ENCODE data around the gene SCAMP5. TPM values are rescaled to one million over a fixed set of nuclear protein-coding genes. Genes with fewer than 3 reads are reported as not detected.
A peak's percentile ranks its signal among the peaks of the same experiment; 100 is the strongest.

SCAMP5 gene
- total RNA-seq, 4 donors from 2014 or later, result 0.47 TPM; not detected in 3

GRCh38 chr15:75031848-75032247 lies 36.5 kb downstream of the SCAMP5 start:
- H3K36me3 ChIP-seq, result no peaks in the 10 kb centered on the region
- intact Hi-C loops (cut with DNase I; ENCODE audit: low total_unique reads), result loop anchor here (1.0 kb wide), 1 partner anchor 11 kb away; no protein-coding TSS in a partner anchor
- no peaks in the 10 kb centered on the region for H3K9me3 ChIP-seq
- H3K4me1 ChIP-seq, result peaks cover 16 to 28% of the 10 kb centered on the region in 2 donors
- DNase-seq (no peak), ATAC-seq (no peak)
- no peak for TF ChIP-seq POLR2A (IDR thresholded peaks at IDR 0.05)
- TF ChIP-seq CTCF (IDR thresholded peaks at IDR 0.05 in 4 of 5, conservative IDR thresholded peaks at IDR 0.05 in 1 of 5), result no peak
- H3K27ac ChIP-seq, result peak overlapping the region in 1 of 4 donors; percentile 41
- in situ Hi-C loops (cut with MboI; ENCODE audit: low sequenced_read_pairs in 4 of 4), result no loop called here
- H3K27me3 ChIP-seq, result no peaks in the 10 kb centered on the region
- no peak overlapping the region for H3K4me3 ChIP-seq

- Histone ChIP-seq H3K4me1 (peaks cover 16 to 28% of the 10 kb centered on the region in 2 donors), H3K4me3 (no peak overlapping the region), H3K27ac (peak overlapping the region in 1 of 4 donors; percentile 41), H3K36me3 (no peaks in the 10 kb centered on the region), H3K27me3 (no peaks in the 10 kb centered on the region), H3K9me3 (no peaks in the 10 kb centered on the region)
- in situ Hi-C loops (cut with MboI; ENCODE audit: low sequenced_read_pairs in 4 of 4), result no loop called here
- no peak for ATAC-seq
- intact Hi-C loops (cut with DNase I; ENCODE audit: low total_unique reads), result no loop called here
- DNase-seq, result no peak
- TF ChIP-seq POLR2A (IDR thresholded peaks at IDR 0.05) (no peak), CTCF (IDR thresholded peaks at IDR 0.05 in 4 of 5, conservative IDR thresholded peaks at IDR 0.05 in 1 of 5) (no peak)
These were observed 37.0 kb downstream of the SCAMP5 start for GRCh38 chr15:75032395-75032794.

- no peak for DNase-seq
- Histone ChIP-seq H3K4me3 (no peak overlapping the region), H3K27ac (no peak overlapping the region), H3K9me3 (no peaks in the 10 kb centered on the region), H3K27me3 (no peaks in the 10 kb centered on the region), H3K4me1 (peaks cover 22 to 28% of the 10 kb centered on the region in 2 donors), H3K36me3 (no peaks in the 10 kb centered on the region)
- in situ Hi-C loops (cut with MboI; ENCODE audit: low sequenced_read_pairs in 4 of 4), result no loop called here
- intact Hi-C loops (cut with DNase I; ENCODE audit: low total_unique reads), result no loop called here
- ATAC-seq, result no peak
- no peak for TF ChIP-seq CTCF (IDR thresholded peaks at IDR 0.05 in 4 of 5, conservative IDR thresholded peaks at IDR 0.05 in 1 of 5)
- no peak for TF ChIP-seq POLR2A (IDR thresholded peaks at IDR 0.05)
These were observed 38.4 kb downstream of the SCAMP5 start for GRCh38 chr15:75033809-75034208.

GRCh38 chr15:75034615-75035014 lies 39.3 kb downstream of the SCAMP5 start:
- ATAC-seq, result no peak
- no peaks in the 10 kb centered on the region for H3K9me3 ChIP-seq
- H3K4me3 ChIP-seq, result no peak overlapping the region
- intact Hi-C loops (cut with DNase I; ENCODE audit: low total_unique reads), result no loop called here
- TF ChIP-seq CTCF (IDR thresholded peaks at IDR 0.05 in 4 of 5, conservative IDR thresholded peaks at IDR 0.05 in 1 of 5) (no peak), POLR2A (IDR thresholded peaks at IDR 0.05) (no peak)
- H3K36me3 ChIP-seq, result no peaks in the 10 kb centered on the region
- no peaks in the 10 kb centered on the region for H3K27me3 ChIP-seq
- in situ Hi-C loops (cut with MboI; ENCODE audit: low sequenced_read_pairs in 4 of 4), result no loop called here
- peaks cover 24 to 27% of the 10 kb centered on the region in 2 donors for H3K4me1 ChIP-seq
- H3K27ac ChIP-seq, result no peak overlapping the region
- no peak for DNase-seq

- Histone ChIP-seq H3K27ac (no peak overlapping the region), H3K9me3 (no peaks in the 10 kb centered on the region), H3K27me3 (no peaks in the 10 kb centered on the region), H3K36me3 (no peaks in the 10 kb centered on the region), H3K4me1 (peaks cover 15 to 16% of the 10 kb centered on the region in 2 donors), H3K4me3 (no peak overlapping the region)
- in situ Hi-C loops (cut with MboI; ENCODE audit: low sequenced_read_pairs in 4 of 4) (no loop called here), intact Hi-C loops (cut with DNase I; ENCODE audit: low total_unique reads) (no loop called here)
- ATAC-seq (no peak), DNase-seq (no peak)
- TF ChIP-seq CTCF (IDR thresholded peaks at IDR 0.05 in 4 of 5, conservative IDR thresholded peaks at IDR 0.05 in 1 of 5), result no peak
- no peak for TF ChIP-seq POLR2A (IDR thresholded peaks at IDR 0.05)
These were observed 40.9 kb downstream of the SCAMP5 start for GRCh38 chr15:75036212-75036616.
